OCI-LY1 (cell line): ENCODE results near the gene SELENOP.

Experiments
- EZH2 ChIP-seq: fragments of 200-600 bp; sonication (generic), shearing (Covaris generic); IDR thresholded peaks from 2 replicates; pipeline ENCODE4 v1.8.0; 2017; ENCODE audit warnings: borderline replicate concordance, mixed run types, mild to moderate bottlenecking, antibody characterized with exemption, low read length, moderate library complexity, mixed read lengths
- TF ChIP-seq, protein P1 (sequence below): fragments of 200-600 bp; sonication (generic), shearing (Covaris generic); IDR thresholded peaks from 2 replicates; pipeline ENCODE4 v1.5.1; 2017; ENCODE audit warnings: mild to moderate bottlenecking, antibody characterized with exemption, low read length, moderate library complexity, mixed read lengths

DNA sequence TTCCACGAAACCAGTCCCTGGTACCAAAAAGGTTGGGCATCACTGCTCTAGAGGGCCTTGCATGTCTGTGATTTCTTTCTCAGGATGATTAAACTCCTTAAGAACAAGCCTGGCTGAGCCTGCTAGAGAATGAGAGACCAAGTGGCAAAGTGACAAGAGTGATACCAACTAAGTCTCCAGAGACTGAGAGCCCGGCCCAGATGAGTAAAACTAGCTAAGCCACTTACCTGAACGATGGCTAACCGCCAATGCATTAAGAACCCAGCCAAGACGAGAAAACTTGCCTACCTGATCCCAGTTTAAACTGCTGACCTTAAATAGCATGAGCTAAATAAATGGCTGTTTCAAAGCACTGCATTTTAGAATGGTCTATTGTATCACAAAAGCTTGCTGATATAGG is 60.6 kb downstream of the SELENOP start:
- TF ChIP-seq, protein P1, sequence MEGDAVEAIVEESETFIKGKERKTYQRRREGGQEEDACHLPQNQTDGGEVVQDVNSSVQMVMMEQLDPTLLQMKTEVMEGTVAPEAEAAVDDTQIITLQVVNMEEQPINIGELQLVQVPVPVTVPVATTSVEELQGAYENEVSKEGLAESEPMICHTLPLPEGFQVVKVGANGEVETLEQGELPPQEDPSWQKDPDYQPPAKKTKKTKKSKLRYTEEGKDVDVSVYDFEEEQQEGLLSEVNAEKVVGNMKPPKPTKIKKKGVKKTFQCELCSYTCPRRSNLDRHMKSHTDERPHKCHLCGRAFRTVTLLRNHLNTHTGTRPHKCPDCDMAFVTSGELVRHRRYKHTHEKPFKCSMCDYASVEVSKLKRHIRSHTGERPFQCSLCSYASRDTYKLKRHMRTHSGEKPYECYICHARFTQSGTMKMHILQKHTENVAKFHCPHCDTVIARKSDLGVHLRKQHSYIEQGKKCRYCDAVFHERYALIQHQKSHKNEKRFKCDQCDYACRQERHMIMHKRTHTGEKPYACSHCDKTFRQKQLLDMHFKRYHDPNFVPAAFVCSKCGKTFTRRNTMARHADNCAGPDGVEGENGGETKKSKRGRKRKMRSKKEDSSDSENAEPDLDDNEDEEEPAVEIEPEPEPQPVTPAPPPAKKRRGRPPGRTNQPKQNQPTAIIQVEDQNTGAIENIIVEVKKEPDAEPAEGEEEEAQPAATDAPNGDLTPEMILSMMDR: no peak
- no peak for TF ChIP-seq EZH2
